ENCODE results near the gene ENDOV.

ENDOV gene

GRCh38 chr17:80414803-80415625, at the start of gene ENDOV:
Gene ENDOV (plus strand): TSS chr17:80415167. CDS start chr17:80415195, 28 bp downstream.
- DNase-seq, result peak; percentile 87

GRCh38 chr17:80365983-80366382, 49.0 kb upstream of the ENDOV start:
- no peak for DNase-seq

DNA sequence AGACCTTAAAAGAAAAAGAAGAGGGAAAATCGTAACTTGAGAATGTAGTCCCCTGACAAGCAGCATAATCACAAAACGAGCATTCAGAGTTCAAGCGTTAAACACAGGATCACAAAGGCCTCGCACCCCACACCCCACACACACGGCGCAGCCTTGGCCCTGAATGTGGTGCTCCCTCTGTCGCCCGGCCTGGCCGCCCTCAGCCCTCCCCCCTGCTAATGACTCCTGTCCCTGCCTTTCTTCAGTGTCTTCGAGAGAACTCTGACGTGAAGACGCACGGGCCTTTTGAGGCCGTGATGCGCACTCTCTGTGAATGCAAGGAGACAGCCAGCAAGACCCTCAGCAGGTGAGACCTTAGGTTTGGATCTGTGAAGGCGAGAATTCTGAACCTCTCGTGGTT, 47.5 kb upstream of the ENDOV start:
- DNase-seq, result no peak

- DNase-seq, result no peak
Observed at GRCh38 chr17:80371196-80371595, 43.8 kb upstream of the ENDOV start.

- no peak for DNase-seq
Observed at GRCh38 chr17:80372456-80372855, 42.5 kb upstream of the ENDOV start.

DNA sequence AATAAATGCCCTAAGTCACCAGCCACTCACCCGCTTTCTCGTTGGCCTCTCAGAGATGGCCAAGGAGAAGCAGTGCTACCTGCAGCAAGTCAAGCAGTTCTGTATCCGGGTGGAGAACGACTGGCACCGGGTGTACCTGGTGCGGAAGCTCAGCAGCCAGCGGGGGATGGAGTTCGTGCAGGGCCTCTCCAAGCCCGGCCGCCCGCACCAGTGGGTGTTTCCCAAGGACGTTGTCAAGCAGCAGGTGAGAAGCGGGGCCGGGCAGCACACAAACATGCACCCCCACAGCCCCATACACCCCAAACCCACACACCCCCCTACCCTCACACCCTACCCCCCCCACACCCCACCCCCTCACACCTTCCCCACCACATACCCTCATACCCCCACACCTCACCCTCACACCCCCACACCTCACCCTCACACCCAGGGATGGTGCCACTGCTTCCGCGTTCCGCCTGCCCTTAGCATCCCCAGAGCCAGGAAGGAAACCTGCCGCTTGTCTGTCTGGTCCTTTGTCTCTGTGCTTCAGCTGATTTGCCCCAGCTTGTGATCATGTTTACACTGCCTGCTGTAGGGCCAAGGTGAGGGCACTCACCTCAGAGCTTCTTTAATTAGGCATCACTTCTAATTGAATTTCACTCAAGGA, 41.9 kb upstream of the ENDOV start:
- DNase-seq, result no peak

- no peak for DNase-seq
Observed at GRCh38 chr17:80374039-80374731, 40.8 kb upstream of the ENDOV start.

- no peak for DNase-seq
Observed at GRCh38 chr17:80374732-80375585, 40.0 kb upstream of the ENDOV start.

DNA sequence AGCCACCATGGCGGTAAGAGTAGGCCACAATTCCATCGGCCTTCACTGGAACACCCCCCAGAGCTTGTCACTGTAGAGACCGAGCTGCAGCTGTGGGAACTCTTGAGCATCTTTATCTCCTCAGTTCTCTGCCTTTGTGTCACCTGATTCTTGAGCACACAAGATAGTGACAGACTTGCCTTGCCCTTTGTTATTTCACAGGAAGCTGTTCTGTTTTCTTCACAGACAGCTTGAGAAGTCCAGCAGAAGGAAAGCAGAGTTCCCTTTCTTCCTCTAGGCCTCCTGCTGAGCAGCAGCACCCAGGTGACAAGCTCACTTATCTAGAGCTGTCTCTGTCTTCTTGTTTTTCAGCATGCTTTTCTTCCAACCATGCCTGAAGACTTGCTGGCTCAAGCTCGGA, 38.4 kb upstream of the ENDOV start:
- DNase-seq, result no peak

DNA sequence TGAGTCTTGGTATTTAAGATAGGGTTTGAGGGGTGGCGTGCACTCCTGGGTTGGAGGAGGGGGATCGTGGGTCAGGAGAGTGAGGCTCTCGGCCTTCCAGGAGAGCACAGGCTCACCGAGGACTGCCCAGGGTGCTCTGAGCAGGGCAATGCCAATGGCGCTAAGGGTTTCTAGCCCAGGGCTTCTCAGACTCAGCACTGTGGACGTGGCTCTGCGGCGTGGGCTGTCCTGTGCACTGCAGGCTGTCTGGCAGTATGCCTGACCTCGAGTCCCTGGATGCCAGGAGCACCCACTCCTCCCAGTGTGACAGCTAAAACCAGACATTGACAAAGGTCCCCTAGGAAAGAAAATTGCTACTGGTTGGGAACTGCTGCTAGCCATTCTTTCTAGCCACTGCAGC, 37.2 kb upstream of the ENDOV start:
- no peak for DNase-seq

- DNase-seq, result no peak
Observed at GRCh38 chr17:80379348-80379747, 35.6 kb upstream of the ENDOV start.

DNA sequence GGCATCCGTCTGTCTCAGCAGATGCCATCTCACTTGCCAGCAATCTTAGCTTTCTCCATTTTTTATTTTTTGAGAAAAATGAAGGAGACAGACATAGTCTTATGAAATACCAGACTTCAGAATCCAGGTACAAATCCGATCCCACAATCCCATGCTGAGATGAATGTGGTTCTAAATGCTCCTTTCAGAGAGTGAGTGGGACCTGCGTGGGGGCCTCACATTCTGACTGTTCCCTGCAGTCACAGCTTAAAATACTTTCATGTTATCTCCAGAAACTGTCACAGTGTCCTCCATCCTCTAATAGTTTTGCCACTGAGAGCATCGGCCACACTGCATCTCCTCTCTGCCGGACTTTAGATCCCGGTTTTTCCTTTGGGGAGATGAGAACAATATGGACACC, 34.9 kb upstream of the ENDOV start:
- no peak for DNase-seq

GRCh38 chr17:80380555-80381002, 34.4 kb upstream of the ENDOV start:
- DNase-seq, result no peak

DNA sequence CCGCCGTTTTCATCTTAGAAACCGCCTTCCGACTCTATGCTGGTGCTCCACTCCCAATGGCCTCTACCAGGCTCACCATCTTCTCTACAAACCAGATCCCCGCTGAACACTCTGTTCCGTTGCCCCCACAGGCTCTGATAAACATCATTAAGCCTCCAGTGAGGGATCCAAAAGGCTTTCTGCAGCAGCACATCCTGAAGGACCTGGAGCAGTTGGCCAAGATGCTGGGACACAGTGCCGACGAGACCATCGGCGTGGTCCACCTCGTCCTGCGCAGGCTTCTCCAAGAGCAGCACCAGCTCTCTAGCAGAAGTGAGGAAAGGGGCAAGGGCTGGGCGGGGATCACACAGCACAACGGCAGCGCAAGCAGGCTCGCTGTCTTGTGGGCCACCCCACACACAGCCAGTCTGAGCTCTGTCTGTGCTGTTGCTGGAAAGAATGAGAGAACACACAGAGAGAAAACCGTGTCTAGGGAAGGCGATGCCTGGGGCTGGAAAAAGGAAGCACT, 33.5 kb upstream of the ENDOV start:
- no peak for DNase-seq

GRCh38 chr17:80382446-80382845, 32.5 kb upstream of the ENDOV start:
- DNase-seq, result no peak

DNA sequence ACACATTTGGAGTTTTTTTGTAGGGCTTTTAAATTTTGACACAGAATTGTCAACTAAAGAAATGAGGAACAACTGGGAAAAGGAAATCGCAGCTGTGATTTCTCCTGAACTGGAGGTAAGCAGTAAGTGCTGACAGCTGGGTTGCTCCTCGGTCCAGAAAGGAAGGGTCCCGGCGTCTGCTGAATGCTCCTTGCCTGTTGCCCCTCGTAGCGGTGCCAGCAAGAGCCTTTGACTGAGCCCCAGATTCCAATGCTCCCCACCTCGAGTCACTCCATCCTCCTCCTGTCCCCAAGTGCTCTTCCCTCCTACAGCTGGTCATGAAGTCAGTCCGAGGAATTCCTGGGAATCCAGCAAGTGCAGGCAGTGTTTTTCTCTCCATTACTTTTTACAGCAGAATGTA, 32.0 kb upstream of the ENDOV start:
- no peak for DNase-seq

GRCh38 chr17:80384078-80384960, 30.6 kb upstream of the ENDOV start:
- no peak for DNase-seq

- DNase-seq, result no peak
Observed at GRCh38 chr17:80385046-80385445, 29.9 kb upstream of the ENDOV start.

GRCh38 chr17:80386341-80386740, 28.6 kb upstream of the ENDOV start:
- no peak for DNase-seq

GRCh38 chr17:80387071-80387470, 27.9 kb upstream of the ENDOV start:
- DNase-seq, result no peak

DNA sequence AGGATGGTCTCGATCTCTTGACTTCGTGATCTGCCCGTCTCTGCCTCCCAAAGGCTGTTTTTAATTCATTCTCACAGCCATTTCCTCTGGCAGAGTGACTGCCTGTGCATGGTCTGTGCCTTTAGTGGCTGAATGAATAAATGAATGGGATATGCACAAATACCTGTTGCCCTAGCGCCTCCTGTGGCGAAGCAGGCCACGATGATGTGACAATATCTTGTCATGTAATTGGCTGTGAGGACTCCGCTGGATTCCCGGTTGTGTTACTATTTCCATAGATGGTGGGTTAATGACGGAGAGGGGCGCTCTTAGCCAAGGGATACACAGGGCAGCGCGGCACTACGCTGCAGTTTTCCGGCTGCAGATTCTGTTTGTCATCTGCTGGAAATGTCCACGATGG, 26.8 kb upstream of the ENDOV start:
- DNase-seq, result no peak

DNA sequence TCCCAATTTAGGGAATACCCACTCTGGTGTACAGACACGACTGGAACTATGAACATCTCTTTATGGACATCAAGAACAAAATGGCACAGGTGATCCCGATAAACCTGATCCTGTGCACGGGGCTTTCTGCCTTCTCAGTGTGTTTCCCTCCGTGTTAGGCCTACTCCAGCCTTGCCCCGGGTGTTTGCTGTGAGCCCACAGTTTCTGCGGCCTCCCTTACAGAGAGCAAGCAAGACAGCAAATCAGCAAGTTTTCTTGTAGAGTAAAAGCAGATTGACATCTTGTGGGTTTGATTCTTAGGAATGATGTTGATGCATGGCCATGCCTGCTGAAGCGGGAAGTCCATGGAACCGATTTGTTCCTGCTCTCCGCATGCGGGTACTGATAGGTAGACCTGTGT, 26.4 kb upstream of the ENDOV start:
- no peak for DNase-seq
